ENCODE results near the gene PHF14. TPM values are rescaled to one million over a fixed set of nuclear protein-coding genes. Genes with fewer than 3 reads are reported as not detected.

Gene PHF14
- total RNA-seq, 4 donors from 2014 or later = 25.3 to 52.6 (median 29.1) TPM

- 72 to 91% methylated on average over 2 of the region's 2 CpGs for WGBS, 2 donors (ENCODE audit: low coverage in 1 of 2)
These were observed 53.0 kb downstream of the PHF14 start for GRCh38 chr7:11026452-11027359.

GRCh38 chr7:11035661-11036060 is 62.0 kb downstream of the PHF14 start:
- H3K27ac ChIP-seq = no peak overlapping the region
- TF ChIP-seq POLR2AphosphoS5 (IDR thresholded peaks at IDR 0.05) = no peak
- TF ChIP-seq POLR2A (IDR thresholded peaks at IDR 0.05) = no peak
- WGBS, 2 donors (ENCODE audit: low coverage in 1 of 2) = 70 to 88% methylated on average over 4 of the region's 4 CpGs
- no peaks in the 10 kb centered on the region for H3K9me3 ChIP-seq
- no peaks in the 10 kb centered on the region for H3K27me3 ChIP-seq
- H3K36me3 ChIP-seq = peaks cover 0 to 38% of the 10 kb centered on the region in 2 donors
- no peaks in the 10 kb centered on the region for H3K4me1 ChIP-seq
- no peak for ATAC-seq
- H3K4me3 ChIP-seq = no peak overlapping the region

More at GRCh38 chr7:11026452-11027359, 53.0 kb downstream of the PHF14 start:
- TF ChIP-seq EP300 (IDR thresholded peaks at IDR 0.05) = no peak
- TF ChIP-seq POLR2A (IDR thresholded peaks at IDR 0.05) = no peak
- TF ChIP-seq POLR2AphosphoS5 (IDR thresholded peaks at IDR 0.05) = no peak
- TF ChIP-seq, protein P1, sequence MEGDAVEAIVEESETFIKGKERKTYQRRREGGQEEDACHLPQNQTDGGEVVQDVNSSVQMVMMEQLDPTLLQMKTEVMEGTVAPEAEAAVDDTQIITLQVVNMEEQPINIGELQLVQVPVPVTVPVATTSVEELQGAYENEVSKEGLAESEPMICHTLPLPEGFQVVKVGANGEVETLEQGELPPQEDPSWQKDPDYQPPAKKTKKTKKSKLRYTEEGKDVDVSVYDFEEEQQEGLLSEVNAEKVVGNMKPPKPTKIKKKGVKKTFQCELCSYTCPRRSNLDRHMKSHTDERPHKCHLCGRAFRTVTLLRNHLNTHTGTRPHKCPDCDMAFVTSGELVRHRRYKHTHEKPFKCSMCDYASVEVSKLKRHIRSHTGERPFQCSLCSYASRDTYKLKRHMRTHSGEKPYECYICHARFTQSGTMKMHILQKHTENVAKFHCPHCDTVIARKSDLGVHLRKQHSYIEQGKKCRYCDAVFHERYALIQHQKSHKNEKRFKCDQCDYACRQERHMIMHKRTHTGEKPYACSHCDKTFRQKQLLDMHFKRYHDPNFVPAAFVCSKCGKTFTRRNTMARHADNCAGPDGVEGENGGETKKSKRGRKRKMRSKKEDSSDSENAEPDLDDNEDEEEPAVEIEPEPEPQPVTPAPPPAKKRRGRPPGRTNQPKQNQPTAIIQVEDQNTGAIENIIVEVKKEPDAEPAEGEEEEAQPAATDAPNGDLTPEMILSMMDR (IDR thresholded peaks at IDR 0.05) = no peak
- H3K36me3 ChIP-seq = peaks cover 2 to 35% of the 10 kb centered on the region in 2 donors
- no peak overlapping the region for H3K27ac ChIP-seq
- no peaks in the 10 kb centered on the region for H3K4me1 ChIP-seq
- ATAC-seq = no peak
- no peaks in the 10 kb centered on the region for H3K27me3 ChIP-seq
- no peak overlapping the region for H3K4me3 ChIP-seq
- H3K9me3 ChIP-seq = peaks cover 0 to 10% (median 0%) of the 10 kb centered on the region in 3 donors

DNA sequence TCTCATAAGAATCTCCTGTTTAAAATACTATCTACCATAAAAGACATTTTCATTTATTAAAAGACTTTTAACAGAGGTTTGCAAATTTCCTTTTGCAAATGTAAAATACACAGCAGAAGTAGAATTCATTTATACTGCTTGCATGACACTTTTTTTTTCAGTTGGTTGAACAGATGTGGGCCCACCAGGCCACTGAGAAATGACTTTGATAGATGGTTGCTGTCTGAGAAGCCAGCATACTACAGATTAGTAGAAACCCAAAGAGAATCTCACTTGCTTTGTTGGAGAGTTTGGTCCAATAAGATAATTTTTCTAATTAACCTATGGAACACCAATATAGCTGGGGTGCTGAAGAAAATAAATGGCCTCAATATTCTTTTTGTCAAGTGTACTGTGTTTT is 66.3 kb downstream of the PHF14 start:
- Histone ChIP-seq H3K36me3 (peaks cover 0 to 42% of the 10 kb centered on the region in 2 donors), H3K27ac (no peak overlapping the region), H3K9me3 (no peaks in the 10 kb centered on the region), H3K4me1 (no peaks in the 10 kb centered on the region), H3K27me3 (no peaks in the 10 kb centered on the region), H3K4me3 (no peak overlapping the region)
- TF ChIP-seq POLR2A (IDR thresholded peaks at IDR 0.05) (no peak), POLR2AphosphoS5 (IDR thresholded peaks at IDR 0.05) (no peak), EP300 (IDR thresholded peaks at IDR 0.05) (no peak)
- TF ChIP-seq, protein P1 (IDR thresholded peaks at IDR 0.05) = no peak
- ATAC-seq = no peak

- no peak for ATAC-seq
- Histone ChIP-seq H3K27ac (no peak overlapping the region), H3K4me3 (no peak overlapping the region), H3K9me3 (no peaks in the 10 kb centered on the region), H3K4me1 (no peaks in the 10 kb centered on the region), H3K36me3 (peaks cover 0 to 33% of the 10 kb centered on the region in 2 donors), H3K27me3 (no peaks in the 10 kb centered on the region)
- WGBS, 2 donors (ENCODE audit: low coverage in 1 of 2) = 93 to 100% methylated on average over 2 of the region's 2 CpGs
- TF ChIP-seq POLR2AphosphoS5 (IDR thresholded peaks at IDR 0.05) (no peak), EP300 (IDR thresholded peaks at IDR 0.05) (no peak), POLR2A (IDR thresholded peaks at IDR 0.05) (no peak)
These were observed 80.4 kb downstream of the PHF14 start for GRCh38 chr7:11054033-11054432.

GRCh38 chr7:11060893-11061292 is 87.2 kb downstream of the PHF14 start:
- WGBS, 2 donors (ENCODE audit: low coverage in 1 of 2) = 49 to 64% methylated on average over 2 of the region's 2 CpGs
- Histone ChIP-seq H3K4me1 (no peaks in the 10 kb centered on the region), H3K27me3 (no peaks in the 10 kb centered on the region), H3K9me3 (no peaks in the 10 kb centered on the region), H3K36me3 (peaks cover 0 to 34% of the 10 kb centered on the region in 2 donors), H3K27ac (no peak overlapping the region), H3K4me3 (no peak overlapping the region)
- no peak for ATAC-seq
- TF ChIP-seq EP300 (IDR thresholded peaks at IDR 0.05) = no peak
- TF ChIP-seq POLR2AphosphoS5 (IDR thresholded peaks at IDR 0.05) = no peak
- no peak for TF ChIP-seq POLR2A (IDR thresholded peaks at IDR 0.05)
- TF ChIP-seq, protein P1 (IDR thresholded peaks at IDR 0.05) = no peak

GRCh38 chr7:11062110-11062509 is 88.4 kb downstream of the PHF14 start:
- no peak overlapping the region for H3K27ac ChIP-seq
- TF ChIP-seq POLR2A (IDR thresholded peaks at IDR 0.05) (no peak), POLR2AphosphoS5 (IDR thresholded peaks at IDR 0.05) (no peak), EP300 (IDR thresholded peaks at IDR 0.05) (no peak)
- TF ChIP-seq, protein P1 (IDR thresholded peaks at IDR 0.05) = no peak
- ATAC-seq = no peak
- no peaks in the 10 kb centered on the region for H3K27me3 ChIP-seq
- no peak overlapping the region for H3K4me3 ChIP-seq
- peaks cover 0 to 33% of the 10 kb centered on the region in 2 donors for H3K36me3 ChIP-seq
- H3K9me3 ChIP-seq = no peaks in the 10 kb centered on the region
- H3K4me1 ChIP-seq = no peaks in the 10 kb centered on the region
